Astrocyte (in vitro differentiated cells and primary cell): ENCODE results near the gene CA4. TPM values are rescaled to one million over a fixed set of nuclear protein-coding genes. Genes with fewer than 3 reads are reported as not detected.
"Not testable (repeated sequence)": the region's sequence is repeated elsewhere in the genome, so short reads cannot be mapped to it uniquely, and the experiment has no call there.

ENCODE experiments used
- DNase-seq: peaks from one replicate; pipeline ENCODE4 v3.0.0-alpha.2; 2010; ENCODE audit warnings: low read depth
- FAIRE-seq: peaks from 2 replicates; lab custom pipeline; 2011; peaks lifted over from hg19 to GRCh38; lab: Jason Lieb, UNC
- H2AFZ ChIP-seq: 2 replicates; pipeline ENCODE4 v1.6.0; 2012; ENCODE audit warnings: low read depth, low read length, inconsistent platforms
- H3K27ac ChIP-seq: 2 replicates; pipeline ENCODE4 v1.5.1; 2011; ENCODE audit warnings: low read depth, low read length, inconsistent platforms
- H3K27me3 ChIP-seq: 2 replicates; pipeline ENCODE4 v1.6.0; 2011; ENCODE audit warnings: low read length, inconsistent platforms; ENCODE audit not compliant: insufficient read depth
- H3K36me3 ChIP-seq: 2 replicates; pipeline ENCODE4 v1.5.1; 2011; ENCODE audit warnings: low read length, inconsistent platforms; ENCODE audit not compliant: insufficient read depth
- H3K4me1 ChIP-seq: 2 replicates; pipeline ENCODE4 v1.5.1; 2011; ENCODE audit warnings: low read length, inconsistent platforms; ENCODE audit not compliant: insufficient read depth
- H3K4me2 ChIP-seq: 2 replicates; pipeline ENCODE4 v1.6.0; 2012; ENCODE audit warnings: low read length, inconsistent platforms
- H3K4me3 ChIP-seq: 2 replicates; pipeline ENCODE4 v1.5.1; 2011; ENCODE audit warnings: low read depth, mild to moderate bottlenecking, low read length, inconsistent platforms; ENCODE audit not compliant: insufficient read depth
- H3K79me2 ChIP-seq: 2 replicates; pipeline ENCODE4 v1.6.0; 2012; ENCODE audit warnings: mild to moderate bottlenecking, low read length, inconsistent platforms; ENCODE audit not compliant: insufficient read depth
- H3K9ac ChIP-seq: 2 replicates; pipeline ENCODE4 v1.6.0; 2012; ENCODE audit warnings: mild to moderate bottlenecking, low read length, inconsistent platforms
- H3K9me3 ChIP-seq: 2 replicates; pipeline ENCODE4 v1.5.1; 2012; ENCODE audit warnings: low read depth, mild to moderate bottlenecking, low read length, inconsistent platforms; ENCODE audit not compliant: insufficient read depth
- H4K20me1 ChIP-seq: 2 replicates; pipeline ENCODE4 v1.6.0; 2012; ENCODE audit warnings: low read length, inconsistent platforms; ENCODE audit not compliant: insufficient read depth
- H3K27ac Mint-ChIP-seq: one replicate; pipeline ENCODE4 v1.8.0; 2021; ENCODE audit warnings: mild to moderate bottlenecking, mixed read lengths; ENCODE audit not compliant: unreplicated experiment
- H3K27me3 Mint-ChIP-seq: one replicate; pipeline ENCODE4 v1.8.0; 2021; ENCODE audit warnings: low read depth, mixed read lengths; ENCODE audit not compliant: unreplicated experiment
- H3K36me3 Mint-ChIP-seq: one replicate; pipeline ENCODE4 v1.8.0; 2021; ENCODE audit warnings: low read depth, mixed read lengths; ENCODE audit not compliant: unreplicated experiment
- H3K4me1 Mint-ChIP-seq: one replicate; pipeline ENCODE4 v1.8.0; 2021; ENCODE audit warnings: low read depth, mixed read lengths; ENCODE audit not compliant: unreplicated experiment
- H3K4me3 Mint-ChIP-seq: one replicate; pipeline ENCODE4 v1.8.0; 2021; ENCODE audit warnings: mild to moderate bottlenecking, moderate library complexity, mixed read lengths; ENCODE audit not compliant: unreplicated experiment
- H3K9me3 Mint-ChIP-seq: one replicate; pipeline ENCODE4 v1.8.0; 2021; ENCODE audit warnings: mild to moderate bottlenecking, mixed read lengths; ENCODE audit not compliant: unreplicated experiment
- CTCF ChIP-seq: IDR thresholded peaks from 2 replicates; pipeline ENCODE4 v1.5.1; 2011; ENCODE audit warnings: low read depth, mild to moderate bottlenecking, inconsistent platforms, low read length, moderate library complexity; ENCODE audit not compliant: insufficient read depth
- EZH2 ChIP-seq: IDR thresholded peaks from 2 replicates; pipeline ENCODE4 v1.6.1; 2012; ENCODE audit warnings: mild to moderate bottlenecking, low read length, inconsistent platforms; ENCODE audit not compliant: insufficient read depth
- total RNA-seq: library from RNA; stranded (reverse); gene quantifications from 2 replicates; pipeline ENCODE4 v1.2.1, GENCODE V29; 2021

CA4 gene
- total RNA-seq, 1 donor from 2014 or later: not detected

GRCh38 chr17:60119162-60119561, 30.6 kb upstream of the CA4 start:
- H3K4me3 Mint-ChIP-seq, H3K9me3 Mint-ChIP-seq, DNase-seq, H3K27me3 Mint-ChIP-seq, H3K4me1 ChIP-seq, H2AFZ ChIP-seq, H4K20me1 ChIP-seq, H3K4me3 ChIP-seq, H3K79me2 ChIP-seq, H3K36me3 ChIP-seq, FAIRE-seq, H3K36me3 Mint-ChIP-seq, H3K9ac ChIP-seq, H3K27ac ChIP-seq, H3K4me1 Mint-ChIP-seq, H3K9me3 ChIP-seq, H3K27me3 ChIP-seq, H3K4me2 ChIP-seq, H3K27ac Mint-ChIP-seq: not testable (repeated sequence)

- not testable (repeated sequence) for H4K20me1 ChIP-seq, H3K4me1 Mint-ChIP-seq, H3K27ac Mint-ChIP-seq, H3K27me3 ChIP-seq, H2AFZ ChIP-seq, H3K4me1 ChIP-seq, H3K9me3 ChIP-seq, FAIRE-seq, H3K4me2 ChIP-seq, H3K36me3 Mint-ChIP-seq, DNase-seq, H3K9ac ChIP-seq, H3K27me3 Mint-ChIP-seq, H3K36me3 ChIP-seq, H3K4me3 Mint-ChIP-seq, H3K27ac ChIP-seq, H3K79me2 ChIP-seq, H3K4me3 ChIP-seq, H3K9me3 Mint-ChIP-seq
These were observed 29.7 kb upstream of the CA4 start for GRCh38 chr17:60119807-60120748.

GRCh38 chr17:60127068-60128064, 22.4 kb upstream of the CA4 start:
- H3K36me3 ChIP-seq: no peaks in the 10 kb centered on the region
- no peak overlapping the region for H2AFZ ChIP-seq
- H3K4me2 ChIP-seq: no peak overlapping the region
- H3K9me3 ChIP-seq: no peaks in the 10 kb centered on the region
- DNase-seq (no peak), FAIRE-seq (no peak)
- H3K9ac ChIP-seq: no peak overlapping the region
- Mint-ChIP-seq H3K4me1 (no peaks in the 10 kb centered on the region), H3K27me3 (peaks cover 20% of the 10 kb centered on the region), H3K4me3 (no peak overlapping the region), H3K27ac (peak overlapping the region; percentile 47), H3K9me3 (no peaks in the 10 kb centered on the region), H3K36me3 (peaks cover 4% of the 10 kb centered on the region)
- TF ChIP-seq CTCF (no peak), EZH2 (no peak)
- no peak overlapping the region for H3K4me3 ChIP-seq
- H3K27me3 ChIP-seq: no peaks in the 10 kb centered on the region
- H3K4me1 ChIP-seq: no peaks in the 10 kb centered on the region
- no peaks in the 10 kb centered on the region for H3K79me2 ChIP-seq
- H4K20me1 ChIP-seq: peaks cover 5% of the 10 kb centered on the region
- H3K27ac ChIP-seq: no peak overlapping the region
